22Rv1 (cell line): ENCODE results near the gene PMEPA1.

Experiments
- ZFX ChIP-seq: fragments of 450-650 bp; IDR thresholded peaks from 2 replicates; pipeline ENCODE4 v1.6.1; 2017; ENCODE audit warnings: antibody characterized with exemption, borderline replicate concordance
- TF ChIP-seq, protein P1 (sequence below): fragments of 450-650 bp; IDR thresholded peaks from 2 replicates; pipeline ENCODE4 v1.5.1; 2017; ENCODE audit warnings: mild to moderate bottlenecking

DNA sequence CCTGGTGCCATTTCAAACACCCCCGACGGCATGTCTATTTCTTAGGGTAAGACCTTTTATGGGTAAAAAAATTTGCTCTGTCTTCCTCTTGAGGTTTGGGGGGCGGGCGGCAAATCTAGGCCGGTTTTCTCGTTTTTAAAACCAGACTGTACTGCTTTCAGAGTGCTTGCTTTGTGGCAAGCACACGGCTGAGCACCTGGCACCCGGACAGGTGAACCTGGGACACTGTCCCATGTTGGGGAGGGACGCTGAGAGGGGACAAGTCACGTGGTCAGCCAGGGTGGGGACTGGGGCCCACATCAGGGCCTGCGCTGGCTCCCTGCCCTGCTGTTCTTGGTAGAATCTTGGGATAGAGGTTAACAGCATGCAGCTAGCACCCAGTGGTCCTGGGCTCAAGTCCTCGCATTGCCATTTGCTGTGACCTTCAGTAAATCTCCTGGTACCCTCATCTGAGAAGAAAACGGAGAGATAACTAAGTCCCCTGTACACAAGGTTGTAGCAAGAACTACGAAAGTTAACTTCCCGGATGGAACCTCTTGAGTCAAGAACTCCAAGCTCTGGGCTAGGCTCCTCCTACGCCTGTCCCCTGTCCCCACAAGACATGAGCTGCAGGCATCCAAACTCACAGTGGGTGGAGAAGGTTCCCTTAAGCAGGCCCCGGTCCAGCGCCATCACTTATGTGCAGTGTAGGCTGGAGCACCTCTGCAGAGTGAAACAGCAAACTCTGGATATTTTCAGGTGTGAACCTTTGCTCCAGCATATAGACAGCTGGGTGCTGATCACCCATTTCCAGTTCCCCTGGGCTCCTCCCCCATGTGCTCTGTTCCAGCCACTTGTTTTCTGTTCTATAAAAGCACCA lies 41.7 kb downstream of the PMEPA1 start:
- TF ChIP-seq, protein P1, sequence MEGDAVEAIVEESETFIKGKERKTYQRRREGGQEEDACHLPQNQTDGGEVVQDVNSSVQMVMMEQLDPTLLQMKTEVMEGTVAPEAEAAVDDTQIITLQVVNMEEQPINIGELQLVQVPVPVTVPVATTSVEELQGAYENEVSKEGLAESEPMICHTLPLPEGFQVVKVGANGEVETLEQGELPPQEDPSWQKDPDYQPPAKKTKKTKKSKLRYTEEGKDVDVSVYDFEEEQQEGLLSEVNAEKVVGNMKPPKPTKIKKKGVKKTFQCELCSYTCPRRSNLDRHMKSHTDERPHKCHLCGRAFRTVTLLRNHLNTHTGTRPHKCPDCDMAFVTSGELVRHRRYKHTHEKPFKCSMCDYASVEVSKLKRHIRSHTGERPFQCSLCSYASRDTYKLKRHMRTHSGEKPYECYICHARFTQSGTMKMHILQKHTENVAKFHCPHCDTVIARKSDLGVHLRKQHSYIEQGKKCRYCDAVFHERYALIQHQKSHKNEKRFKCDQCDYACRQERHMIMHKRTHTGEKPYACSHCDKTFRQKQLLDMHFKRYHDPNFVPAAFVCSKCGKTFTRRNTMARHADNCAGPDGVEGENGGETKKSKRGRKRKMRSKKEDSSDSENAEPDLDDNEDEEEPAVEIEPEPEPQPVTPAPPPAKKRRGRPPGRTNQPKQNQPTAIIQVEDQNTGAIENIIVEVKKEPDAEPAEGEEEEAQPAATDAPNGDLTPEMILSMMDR = no peak
- TF ChIP-seq ZFX = no peak
